Liver (tissue), 3 donors: Measurements from ENCODE around the gene KIF2C.

Source experiments
- CTCF ChIP-seq: fragments of 150-350 bp; IDR thresholded peaks from 2 replicates; pipeline ENCODE4 v1.5.1; 2017; ENCODE audit warnings: improper control_type of control experiment, low read depth, low read length; ENCODE audit not compliant: missing input control
- GABPA ChIP-seq, 2 donors: IDR thresholded peaks in 1 of 2; conservative IDR thresholded peaks in 1 of 2; 2 replicates each; pipeline ENCODE4 v1.6.1; 2016; ENCODE audit warnings: antibody characterized with exemption in 2 of 2, mild to moderate bottlenecking in 1 of 2, moderate library complexity in 1 of 2
- HNF4G ChIP-seq: IDR thresholded peaks from 2 replicates; pipeline ENCODE4 v1.6.1; 2016; ENCODE audit warnings: antibody characterized with exemption
- JUND ChIP-seq, 2 donors: IDR thresholded peaks; 2 replicates each; pipeline ENCODE4 v1.6.1; 2016; ENCODE audit warnings: antibody characterized with exemption in 2 of 2
- donor health status: healthy.
- donor health status: healthy.

DNA sequence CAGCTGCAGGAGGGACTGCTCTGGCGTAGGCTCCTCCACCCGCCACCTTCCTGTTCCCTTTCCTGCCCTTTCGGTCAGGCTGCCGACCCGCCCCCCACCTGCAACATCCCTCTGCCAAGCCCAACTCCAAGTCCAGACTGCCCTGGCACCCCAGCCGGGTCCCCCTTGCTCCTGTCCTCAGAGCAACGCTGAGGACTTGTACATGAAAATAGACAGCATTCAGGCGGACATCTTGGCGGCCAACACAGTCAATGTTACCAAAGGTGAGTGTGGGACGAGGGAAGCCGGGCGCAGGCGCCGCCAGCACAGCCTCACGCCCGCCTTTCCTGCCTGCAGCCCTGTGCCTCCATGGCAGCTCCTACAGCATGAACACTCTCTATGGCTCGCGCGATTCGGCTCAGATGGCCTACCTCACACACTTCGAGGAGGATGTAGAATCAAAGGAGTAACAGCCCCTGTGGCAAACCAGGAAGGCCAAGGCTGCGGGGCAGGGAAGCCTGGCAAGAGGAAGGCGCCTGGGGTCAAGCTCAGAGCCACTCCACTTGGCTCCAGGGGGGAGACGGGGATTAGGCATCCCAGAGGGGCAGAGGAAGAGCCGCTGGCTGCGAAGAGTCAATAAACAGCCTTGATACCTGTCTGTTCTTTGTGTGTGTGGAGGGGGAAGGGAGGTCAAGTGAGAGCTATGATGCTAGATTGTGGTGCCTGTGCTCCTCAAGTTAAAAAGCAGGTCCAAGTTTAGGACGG is 14.5 kb upstream of the KIF2C start:
- TF ChIP-seq CTCF (no peak), GABPA (IDR thresholded peaks at IDR 0.05 in 1 of 2, conservative IDR thresholded peaks at IDR 0.05 in 1 of 2) (no peak), HNF4G (no peak), JUND (IDR thresholded peaks at IDR 0.05) (no peak)
